SK-N-SH (cell line): ENCODE data around the gene WNK2. TPM values are rescaled to one million over a fixed set of nuclear protein-coding genes. Genes with fewer than 3 reads are reported as not detected.

Experiments
- CTCF ChIA-PET: fragments of 300-600, 350-600 bp; formaldehyde crosslinking; extraction: SDS; loops from one replicate; lab custom pipeline; 2021; lab: Yijun Ruan, JAX
- POLR2A ChIA-PET: fragments of 350-600 bp; sonication (Branson Sonifier 250); formaldehyde crosslinking; extraction: SDS; loops from one replicate; lab custom pipeline; 2020; ENCODE audit warnings: antibody characterized with exemption, inconsistent platforms; lab: Yijun Ruan, JAX
- DNase-seq: peaks from one replicate; pipeline ENCODE4 v3.0.0; 2012
- H2AFZ ChIP-seq: fragments of 200-600 bp; sonication (generic); 2 replicates; pipeline ENCODE4 v1.8.1; 2016; ENCODE audit warnings: antibody characterized with exemption, mild to moderate bottlenecking, low read depth
- H3F3A ChIP-seq: fragments of 200-600 bp; sonication (generic); replicated peaks from 2 replicates; pipeline ENCODE3; 2016; ENCODE audit warnings: antibody characterized with exemption, mild to moderate bottlenecking; ENCODE audit not compliant: insufficient read depth
- H3K27ac ChIP-seq, 2 experiments: fragments of 200-500 bp in 1 of 2; fragments of 200-600 bp in 1 of 2; sonication (Bioruptor generic) in 1 of 2; sonication (generic), shearing (Covaris generic) in 1 of 2; 2 replicates each; pipeline versions ENCODE4 v1.5.1 to v1.6.1; 2014 to 2016; ENCODE audit warnings: low read depth in 2 of 2, inconsistent platforms in 1 of 2, low read length in 1 of 2, mild to moderate bottlenecking in 1 of 2, mixed read lengths in 1 of 2
- H3K27me3 ChIP-seq: fragments of 200-600 bp; sonication (generic), shearing (Covaris generic); 2 replicates; pipeline ENCODE4 v1.6.1; 2016; ENCODE audit warnings: mixed run types; ENCODE audit not compliant: insufficient read depth
- H3K36me3 ChIP-seq, 2 experiments: fragments of 200-500 bp in 1 of 2; fragments of 200-600 bp in 1 of 2; sonication (Bioruptor generic) in 1 of 2; sonication (generic) in 1 of 2; replicated peaks in 1 of 2; 2 replicates each; pipeline versions ENCODE3 to v1.5.1; 2014 to 2016; ENCODE audit warnings: low read length in 1 of 2, mild to moderate bottlenecking in 1 of 2; ENCODE audit not compliant: insufficient read depth in 2 of 2, control insufficient read depth in 1 of 2
- H3K4me1 ChIP-seq, 2 experiments: fragments of 200-500 bp in 1 of 2; fragments of 200-600 bp in 1 of 2; sonication (Bioruptor generic) in 1 of 2; sonication (generic), shearing (Covaris generic) in 1 of 2; 2 replicates each; pipeline versions ENCODE4 v1.5.1 to v1.6.1; 2014 to 2016; ENCODE audit warnings: low read depth in 1 of 2, low read length in 1 of 2, mixed run types in 1 of 2; ENCODE audit not compliant: insufficient read depth in 2 of 2, control insufficient read depth in 1 of 2
- H3K4me2 ChIP-seq: fragments of 200-600 bp; sonication (generic), shearing (Covaris generic); 2 replicates; pipeline ENCODE4 v1.6.1; 2017; ENCODE audit warnings: mixed run types
- H3K4me3 ChIP-seq, 2 experiments: fragments of 200-500 bp in 1 of 2; fragments of 200-600 bp in 1 of 2; sonication (Bioruptor generic) in 1 of 2; sonication (generic), shearing (Covaris generic) in 1 of 2; 2 replicates each; pipeline versions ENCODE4 v1.5.1 to v1.8.1; 2014 to 2016; ENCODE audit warnings: low read depth in 2 of 2, inconsistent platforms in 1 of 2, low read length in 1 of 2, mild to moderate bottlenecking in 1 of 2, mixed read lengths in 1 of 2, moderate library complexity in 1 of 2
- H3K79me2 ChIP-seq: fragments of 200-600 bp; sonication (generic); 2 replicates; pipeline ENCODE4 v1.8.1; 2017; ENCODE audit warnings: mild to moderate bottlenecking; ENCODE audit not compliant: insufficient read depth
- H3K9ac ChIP-seq: fragments of 200-600 bp; sonication (generic); 2 replicates; pipeline ENCODE4 v1.6.1; 2017; ENCODE audit warnings: mixed run types
- H3K9me2 ChIP-seq: fragments of 200-600 bp; sonication (generic); 2 replicates; pipeline ENCODE4 v1.6.1; 2017; ENCODE audit warnings: mixed run types
- H3K9me3 ChIP-seq: fragments of 200-600 bp; sonication (generic); 2 replicates; pipeline ENCODE4 v1.6.1; 2017; ENCODE audit warnings: mixed run types, mild to moderate bottlenecking, moderate library complexity
- H4K20me1 ChIP-seq: fragments of 200-600 bp; sonication (generic); 2 replicates; pipeline ENCODE4 v1.6.1; 2017; ENCODE audit warnings: mild to moderate bottlenecking, mixed run types; ENCODE audit not compliant: insufficient read depth
- CHD2 ChIP-seq: fragments of 150-350 bp; IDR thresholded peaks from 2 replicates; pipeline ENCODE4 v1.6.1; 2018; ENCODE audit warnings: low read length; ENCODE audit not compliant: partially characterized antibody
- CTCF ChIP-seq: fragments of 200-600 bp; sonication (generic); IDR thresholded peaks from 2 replicates; pipeline ENCODE4 v1.6.1; 2017; ENCODE audit warnings: antibody characterized with exemption, mild to moderate bottlenecking, moderate library complexity
- FOXJ3 ChIP-seq: sonication (generic); formaldehyde crosslinking; IDR thresholded peaks from 2 replicates; pipeline ENCODE4 v1.5.1; 2020; ENCODE audit warnings: mild to moderate bottlenecking, missing genetic modification reagents
- FOXM1 ChIP-seq: IDR thresholded peaks from 2 replicates; pipeline ENCODE4 v1.4.0; 2012; ENCODE audit warnings: low read depth, mild to moderate bottlenecking
- GATA2 ChIP-seq: sonication (generic); formaldehyde crosslinking; IDR thresholded peaks from 2 replicates; pipeline ENCODE4 v1.5.0; 2020; ENCODE audit warnings: mild to moderate bottlenecking, missing genetic modification reagents
- IRF3 ChIP-seq: fragments of 150-350 bp; IDR thresholded peaks from 2 replicates; pipeline ENCODE4 v1.6.1; 2016; ENCODE audit warnings: mild to moderate bottlenecking, low read depth, low read length
- JUND ChIP-seq: IDR thresholded peaks from 2 replicates; pipeline ENCODE4 v1.4.0; 2012
- MAX ChIP-seq: IDR thresholded peaks from 2 replicates; pipeline ENCODE4 v1.4.0; 2012; ENCODE audit warnings: low read depth
- MXI1 ChIP-seq: IDR thresholded peaks from 2 replicates; pipeline ENCODE4 v1.6.1; 2012; ENCODE audit warnings: mild to moderate bottlenecking, low read depth, low read length, improper control_type of control experiment
- POLR2AphosphoS5 ChIP-seq: IDR thresholded peaks from 2 replicates; pipeline ENCODE4 v1.6.1; 2012; ENCODE audit warnings: low read depth, low read length
- RAD21 ChIP-seq: IDR thresholded peaks from 2 replicates; pipeline ENCODE4 v1.6.1; 2012; ENCODE audit warnings: mild to moderate bottlenecking, low read length
- RCOR1 ChIP-seq: fragments of 150-350 bp; IDR thresholded peaks from 2 replicates; pipeline ENCODE4 v1.6.1; 2017; ENCODE audit warnings: antibody characterized with exemption, low read length
- SIN3A ChIP-seq: IDR thresholded peaks from 2 replicates; pipeline ENCODE4 v1.6.1; 2012; ENCODE audit warnings: low read depth, mild to moderate bottlenecking, low read length, moderate library complexity, borderline replicate concordance
- SMC3 ChIP-seq: IDR thresholded peaks from 2 replicates; pipeline ENCODE4 v1.6.1; 2012; ENCODE audit warnings: low read depth, low read length, improper control_type of control experiment
- TCF12 ChIP-seq: IDR thresholded peaks from 2 replicates; pipeline ENCODE4 v1.4.0; 2012
- TEAD4 ChIP-seq: IDR thresholded peaks from 2 replicates; pipeline ENCODE4 v1.4.0; 2012; ENCODE audit warnings: mild to moderate bottlenecking, borderline replicate concordance; ENCODE audit not compliant: insufficient read depth
- USF1 ChIP-seq: IDR thresholded peaks from 2 replicates; pipeline ENCODE4 v1.4.0; 2012; ENCODE audit warnings: low read depth, borderline replicate concordance
- ZBTB33 ChIP-seq: IDR thresholded peaks from 2 replicates; pipeline ENCODE4 v1.4.0; 2012; ENCODE audit warnings: low read depth, borderline replicate concordance
- WGBS: methylation state at CpG from one replicate; pipeline ENCODE4 v1.1.6; 2017; ENCODE audit warnings: low lambda C conversion rate; 5-methylcytosine and 5-hydroxymethylcytosine counted together
- polyA plus RNA-seq, 3 experiments: library from polyadenylated mRNA; depleted of rRNA; stranded (reverse); fragments of >200 nt; gene quantifications; 2 replicates each; pipeline ENCODE4 v1.2.3, GENCODE V29; 2012

WNK2 gene
- polyA plus RNA-seq, 1 of the 3 experiments (the other 2 are of a cell fraction): 0.12 TPM

GRCh38 chr9:93254806-93255493, 71.0 kb downstream of the WNK2 start:
- H4K20me1 ChIP-seq: no peaks in the 10 kb centered on the region

GRCh38 chr9:93255494-93255867, 71.5 kb downstream of the WNK2 start:
- no peak overlapping the region for H3K4me3 ChIP-seq
- TF ChIP-seq JUND: no peak
- TF ChIP-seq ZBTB33: no peak
- TF ChIP-seq MAX: no peak
- no peak for TF ChIP-seq POLR2AphosphoS5
- no peak for TF ChIP-seq CTCF
- TF ChIP-seq TCF12: no peak
- TF ChIP-seq CHD2: no peak
- TF ChIP-seq SIN3A: no peak
- no peak for TF ChIP-seq USF1
- TF ChIP-seq FOXM1: no peak
- no peak for TF ChIP-seq IRF3
- H3K27ac ChIP-seq: no peak overlapping the region
- H3K27me3 ChIP-seq: no peaks in the 10 kb centered on the region
- CTCF ChIA-PET: interaction anchor here (0.5 to 0.7 kb wide), 2 partner anchors 49 to 252 kb away, joined by 3 read pairs; no protein-coding TSS in a partner anchor
- H3K4me1 ChIP-seq: no peaks in the 10 kb centered on the region; a peak in 1 of 4 replicates
- WGBS: 74% methylated on average over 7 of the region's 7 CpGs
- H2AFZ ChIP-seq: no peak overlapping the region
- no peak for DNase-seq
- no peaks in the 10 kb centered on the region for H3K9me3 ChIP-seq
- no peak overlapping the region for H3K4me2 ChIP-seq
- POLR2A ChIA-PET: no interaction called here
- H3K9ac ChIP-seq: no peak overlapping the region
- no peaks in the 10 kb centered on the region for H4K20me1 ChIP-seq
- no peaks in the 10 kb centered on the region for H3K36me3 ChIP-seq
- H3F3A ChIP-seq: no peaks in the 10 kb centered on the region
- H3K79me2 ChIP-seq: no peaks in the 10 kb centered on the region
- no peaks in the 10 kb centered on the region for H3K9me2 ChIP-seq

More at GRCh38 chr9:93254806-93255493, 71.0 kb downstream of the WNK2 start:
- no peak for DNase-seq
- no CpG with 5 or more reads among the region's 7 CpGs for WGBS
- no peak overlapping the region for H3K4me3 ChIP-seq
- no peaks in the 10 kb centered on the region for H3K27me3 ChIP-seq
- no peak for TF ChIP-seq GATA2 (CRISPR knock-in tag)
- no peak for TF ChIP-seq TEAD4
- no peak for TF ChIP-seq JUND
- no peak for TF ChIP-seq RAD21
- TF ChIP-seq CTCF: no peak
- TF ChIP-seq RCOR1: no peak
- TF ChIP-seq FOXM1: no peak
- TF ChIP-seq SMC3: no peak
- TF ChIP-seq MXI1: no peak
- TF ChIP-seq POLR2AphosphoS5: no peak
- TF ChIP-seq FOXJ3 (CRISPR knock-in tag): no peak
- ChIA-PET CTCF (interaction anchor here (0.5 to 1.2 kb wide), 3 partner anchors 48 to 251 kb away, joined by 3 read pairs; no protein-coding TSS in a partner anchor), POLR2A (no interaction called here)
- H2AFZ ChIP-seq: no peak overlapping the region
- no peak overlapping the region for H3K4me2 ChIP-seq
- no peak overlapping the region for H3K9ac ChIP-seq
- no peaks in the 10 kb centered on the region for H3K79me2 ChIP-seq
- no peaks in the 10 kb centered on the region for H3F3A ChIP-seq
- H3K9me2 ChIP-seq: no peaks in the 10 kb centered on the region
- no peaks in the 10 kb centered on the region for H3K36me3 ChIP-seq
- no peaks in the 10 kb centered on the region; a peak in 1 of 4 replicates for H3K4me1 ChIP-seq
- H3K9me3 ChIP-seq: no peaks in the 10 kb centered on the region
- H3K27ac ChIP-seq: no peak overlapping the region; a peak in 1 of 4 replicates
